Right lobe of liver (tissue), 6 donors: ENCODE results near the gene CORO2B. TPM values are rescaled to one million over a fixed set of nuclear protein-coding genes. Genes with fewer than 3 reads are reported as not detected.
"Not testable (repeated sequence)": the region's sequence is repeated elsewhere in the genome, so short reads cannot be mapped to it uniquely, and the experiment has no call there.

ENCODE experiments used
- ATAC-seq, 4 donors: fragments of 200-7000 bp; cut with Tn5 transposase; one replicate each; pipeline ENCODE4 v1.9.1; 2020; ENCODE audit warnings: mild to moderate bottlenecking in 4 of 4, moderate library complexity in 4 of 4
- DNase-seq, 3 donors: peaks; one replicate each; pipeline ENCODE4 v3.0.0-alpha.2; 2020
- H3K27ac ChIP-seq, 3 donors: fragments of 200-600 bp; one replicate each; pipeline ENCODE4 v1.8.0; 2022
- H3K27me3 ChIP-seq, 2 donors: fragments of 200-600 bp; one replicate each; pipeline ENCODE4 v1.8.0; 2022
- H3K36me3 ChIP-seq, 4 donors: fragments of 200-600 bp; sonication (generic) in 1 of 4; one replicate each; pipeline versions ENCODE4 v1.5.1 to v1.8.0; 2017 to 2022; ENCODE audit warnings: control low read depth in 1 of 4
- H3K4me1 ChIP-seq, 4 donors: fragments of 200-600 bp; sonication (generic) in 1 of 4; one replicate each; pipeline versions ENCODE4 v1.5.1 to v1.8.0; 2017 to 2022; ENCODE audit warnings: control low read depth in 1 of 4
- H3K4me3 ChIP-seq, 3 donors: fragments of 200-600 bp; one replicate each; pipeline ENCODE4 v1.8.0; 2022
- H3K9me3 ChIP-seq, 4 donors: fragments of 200-600 bp; sonication (generic) in 1 of 4; one replicate each; pipeline versions ENCODE4 v1.5.1 to v1.8.0; 2017 to 2022; ENCODE audit warnings: control low read depth in 1 of 4
- POLR2A ChIP-seq: fragments of 450-650 bp; IDR thresholded peaks from one replicate; pipeline ENCODE4 v1.6.1; 2017; ENCODE audit warnings: antibody characterized with exemption, mild to moderate bottlenecking
- WGBS: methylation state at CpG from one replicate; pipeline ENCODE4 v1.1.6; 2018; ENCODE audit warnings: low coverage, low lambda C conversion rate; ENCODE audit not compliant: insufficient coverage; ENCODE audit errors: missing lambda C conversion rate; 5-methylcytosine and 5-hydroxymethylcytosine counted together
- intact Hi-C, 2 donors: fragments of 100-400 bp; cut with DNase I; formaldehyde crosslinking; loops; one replicate each; pipeline versions ENCODE4 v1.11.2 to v1.14.1; 2022
- total RNA-seq, 6 experiments: library from RNA; depleted of rRNA in 2 of 6; stranded (reverse); fragments of >200 nt in 2 of 6; fragmentation: NEBNext Ultra II Directional in 3 of 6; extraction: Animal tissue kit (Norgen Biotek cat#: 25700) in 3 of 6; gene quantifications; one replicate each; pipeline versions ENCODE4 v1.1.0 to v1.2.4, GENCODE V29; 2016 to 2023
- TF ChIP-seq, protein P1 (sequence below), 4 donors: fragments of 200-600 bp in 3 of 4; fragments of 450-650 bp in 1 of 4; IDR thresholded peaks; one replicate each; pipeline versions ENCODE4 v1.5.1 to v1.8.0; 2016 to 2022; ENCODE audit warnings: antibody characterized with exemption in 4 of 4, mild to moderate bottlenecking in 2 of 4
- donor health status: DM: no; HTN: yes; CAD: no.
- donor health status: DM: no; HTN: no; CAD: no.
- donor health status: DM: no; HTN: no; CAD: no.
- donor health status: DM: no; HTN: yes; CAD: no.
- donor health status: DM: no; HTN: yes; CAD: no.

Gene CORO2B
- total RNA-seq, 6 experiments from 2014 or later: 0.18 to 0.68 (median 0.41) TPM

- no peak overlapping the region for H3K27ac ChIP-seq
- intact Hi-C loops: loop anchor here (10.0 kb wide), 2 partner anchors 92 to 352 kb away; no protein-coding TSS in a partner anchor
- no peak overlapping the region for H3K4me3 ChIP-seq
- whole genome bisulfite sequencing: 88% methylated on average over 4 of the region's 4 CpGs
- no peaks in the 10 kb centered on the region for H3K27me3 ChIP-seq
- DNase-seq: no peak
- no peaks in the 10 kb centered on the region for H3K4me1 ChIP-seq
- no peaks in the 10 kb centered on the region for H3K9me3 ChIP-seq
- no peak for ATAC-seq
- H3K36me3 ChIP-seq: no peaks in the 10 kb centered on the region
- no peak for TF ChIP-seq POLR2A
- TF ChIP-seq, protein P1, sequence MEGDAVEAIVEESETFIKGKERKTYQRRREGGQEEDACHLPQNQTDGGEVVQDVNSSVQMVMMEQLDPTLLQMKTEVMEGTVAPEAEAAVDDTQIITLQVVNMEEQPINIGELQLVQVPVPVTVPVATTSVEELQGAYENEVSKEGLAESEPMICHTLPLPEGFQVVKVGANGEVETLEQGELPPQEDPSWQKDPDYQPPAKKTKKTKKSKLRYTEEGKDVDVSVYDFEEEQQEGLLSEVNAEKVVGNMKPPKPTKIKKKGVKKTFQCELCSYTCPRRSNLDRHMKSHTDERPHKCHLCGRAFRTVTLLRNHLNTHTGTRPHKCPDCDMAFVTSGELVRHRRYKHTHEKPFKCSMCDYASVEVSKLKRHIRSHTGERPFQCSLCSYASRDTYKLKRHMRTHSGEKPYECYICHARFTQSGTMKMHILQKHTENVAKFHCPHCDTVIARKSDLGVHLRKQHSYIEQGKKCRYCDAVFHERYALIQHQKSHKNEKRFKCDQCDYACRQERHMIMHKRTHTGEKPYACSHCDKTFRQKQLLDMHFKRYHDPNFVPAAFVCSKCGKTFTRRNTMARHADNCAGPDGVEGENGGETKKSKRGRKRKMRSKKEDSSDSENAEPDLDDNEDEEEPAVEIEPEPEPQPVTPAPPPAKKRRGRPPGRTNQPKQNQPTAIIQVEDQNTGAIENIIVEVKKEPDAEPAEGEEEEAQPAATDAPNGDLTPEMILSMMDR (IDR thresholded peaks at IDR 0.05): no peak
Measured at GRCh38 chr15:68676926-68677325, 98.1 kb downstream of the CORO2B start.

GRCh38 chr15:68677996-68678395, 99.2 kb downstream of the CORO2B start:
- no peak for TF ChIP-seq POLR2A
- TF ChIP-seq, protein P1 (IDR thresholded peaks at IDR 0.05): no peak
- DNase-seq: peak in 1 of 3 donors; percentile 23
- intact Hi-C loops: loop anchor here (10.0 kb wide), 2 partner anchors 93 to 353 kb away; no protein-coding TSS in a partner anchor
- Histone ChIP-seq H3K9me3 (no peaks in the 10 kb centered on the region), H3K27ac (no peak overlapping the region), H3K36me3 (no peaks in the 10 kb centered on the region), H3K4me3 (no peak overlapping the region), H3K4me1 (no peaks in the 10 kb centered on the region), H3K27me3 (no peaks in the 10 kb centered on the region)
- no peak for ATAC-seq
- WGBS: 75% methylated on average over 3 of the region's 3 CpGs

GRCh38 chr15:68678746-68679145, 100.0 kb downstream of the CORO2B start:
- TF ChIP-seq POLR2A: no peak
- no peaks in the 10 kb centered on the region for H3K27me3 ChIP-seq
- no peaks in the 10 kb centered on the region for H3K4me1 ChIP-seq
- H3K27ac ChIP-seq: no peak overlapping the region
- intact Hi-C loops: loop anchor here (10.0 kb wide), 2 partner anchors 94 to 354 kb away; no protein-coding TSS in a partner anchor
- DNase-seq (peak in 1 of 3 donors; percentile 3), ATAC-seq (no peak)
- H3K4me3 ChIP-seq: no peak overlapping the region
- 63% methylated on average over 3 of the region's 5 CpGs for WGBS
- H3K36me3 ChIP-seq: no peaks in the 10 kb centered on the region
- no peaks in the 10 kb centered on the region for H3K9me3 ChIP-seq

- intact Hi-C loops: loop anchor here (10.0 kb wide), 2 partner anchors 94 to 354 kb away; no protein-coding TSS in a partner anchor
- H3K27me3 ChIP-seq: no peaks in the 10 kb centered on the region
- DNase-seq: peak in 1 of 3 donors; percentile 30
- ATAC-seq: peak in 1 of 4 donors; percentile 14
- no peak overlapping the region for H3K4me3 ChIP-seq
- H3K4me1 ChIP-seq: no peaks in the 10 kb centered on the region
- no CpG with 5 or more reads among the region's 3 CpGs for WGBS
- H3K36me3 ChIP-seq: no peaks in the 10 kb centered on the region
- no peak overlapping the region for H3K27ac ChIP-seq
- no peaks in the 10 kb centered on the region for H3K9me3 ChIP-seq
- TF ChIP-seq, protein P1 (IDR thresholded peaks at IDR 0.05): no peak
- TF ChIP-seq POLR2A: no peak
Measured at GRCh38 chr15:68679161-68679560, 100.4 kb downstream of the CORO2B start.

GRCh38 chr15:68679961-68680371, 101.2 kb downstream of the CORO2B start:
- Histone ChIP-seq H3K36me3 (no peaks in the 10 kb centered on the region), H3K27ac (no peak overlapping the region), H3K9me3 (no peaks in the 10 kb centered on the region), H3K27me3 (no peaks in the 10 kb centered on the region), H3K4me3 (no peak overlapping the region), H3K4me1 (no peaks in the 10 kb centered on the region)
- no peak for TF ChIP-seq POLR2A
- TF ChIP-seq, protein P1 (IDR thresholded peaks at IDR 0.05): no peak
- DNase-seq (peak in 1 of 3 donors; percentile 35), ATAC-seq (no peak)
- intact Hi-C loops: loop anchor here (10.0 kb wide), 2 partner anchors 95 to 355 kb away; no protein-coding TSS in a partner anchor
- no CpG with 5 or more reads among the region's 4 CpGs for WGBS

DNA sequence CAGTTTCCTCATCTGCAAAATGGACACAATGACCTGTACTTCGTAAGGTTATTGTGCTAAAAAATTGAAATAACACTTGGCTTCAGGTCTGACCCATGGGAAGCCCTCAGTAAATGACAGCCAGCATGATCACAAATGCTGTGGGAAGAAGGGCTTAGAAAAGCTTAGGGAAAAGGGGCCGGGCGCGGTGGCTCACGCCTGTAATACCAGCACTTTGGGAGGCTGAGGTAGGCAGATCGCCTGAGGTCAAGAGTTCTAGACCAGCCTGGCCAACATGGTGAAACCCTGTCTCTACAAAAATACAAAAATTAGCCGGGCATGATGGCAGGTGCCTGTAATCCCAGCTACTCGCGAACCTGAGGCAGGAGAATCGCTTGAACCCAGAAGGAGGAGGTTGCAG, 102.0 kb downstream of the CORO2B start:
- H3K4me1 ChIP-seq, intact Hi-C loops, H3K9me3 ChIP-seq, H3K27ac ChIP-seq, ATAC-seq, H3K4me3 ChIP-seq, H3K36me3 ChIP-seq, H3K27me3 ChIP-seq: not testable (repeated sequence)
- 83% methylated on average over 9 of the region's 10 CpGs for WGBS
- peak in 1 of 3 donors; percentile 5 for DNase-seq
